ENCODE measurements around the gene TIMM22. TPM values are rescaled to one million over a fixed set of nuclear protein-coding genes. Genes with fewer than 3 reads are reported as not detected.
"Not testable (repeated sequence)": the region's sequence is repeated elsewhere in the genome, so short reads cannot be mapped to it uniquely, and the experiment has no call there.

Gene TIMM22
- total RNA-seq, 4 donors from 2014 or later, result 11.7 to 15.7 (median 13.9) TPM

DNA sequence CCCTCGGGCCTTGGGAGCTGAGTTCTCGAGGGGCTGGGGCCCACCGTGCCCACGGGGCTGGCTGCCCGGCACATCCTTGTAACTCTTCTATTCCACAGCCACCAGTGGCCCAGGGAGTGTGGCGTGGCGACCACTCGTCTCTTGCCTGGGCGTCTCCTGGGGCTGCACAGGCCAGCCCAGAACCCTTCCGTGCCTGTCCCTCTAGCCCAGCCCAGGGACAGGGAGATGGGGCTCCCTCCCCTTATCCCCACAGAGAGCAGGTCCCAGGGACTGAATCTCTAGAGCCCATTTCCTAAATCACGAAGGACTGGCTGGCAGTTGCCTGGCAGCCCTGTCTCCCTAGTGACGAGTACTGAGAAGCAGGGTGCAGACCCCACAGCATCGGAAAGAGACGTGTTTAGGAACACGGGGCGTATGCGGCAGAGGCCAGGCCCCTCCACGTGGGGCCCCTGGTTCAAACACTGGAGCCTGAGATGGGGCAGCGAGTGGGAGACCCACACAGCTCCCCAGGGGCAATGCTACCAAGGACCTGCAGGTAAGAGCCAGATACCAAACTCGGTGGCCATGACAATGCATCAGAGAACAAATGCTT is 51.0 kb downstream of the TIMM22 start:
- intact Hi-C loops (cut with DNase I; ENCODE audit: low total_unique reads), result no loop called here
- DNase-seq (ENCODE audit: low spot score in 2 of 2), result no peak
- TF ChIP-seq, protein P1, sequence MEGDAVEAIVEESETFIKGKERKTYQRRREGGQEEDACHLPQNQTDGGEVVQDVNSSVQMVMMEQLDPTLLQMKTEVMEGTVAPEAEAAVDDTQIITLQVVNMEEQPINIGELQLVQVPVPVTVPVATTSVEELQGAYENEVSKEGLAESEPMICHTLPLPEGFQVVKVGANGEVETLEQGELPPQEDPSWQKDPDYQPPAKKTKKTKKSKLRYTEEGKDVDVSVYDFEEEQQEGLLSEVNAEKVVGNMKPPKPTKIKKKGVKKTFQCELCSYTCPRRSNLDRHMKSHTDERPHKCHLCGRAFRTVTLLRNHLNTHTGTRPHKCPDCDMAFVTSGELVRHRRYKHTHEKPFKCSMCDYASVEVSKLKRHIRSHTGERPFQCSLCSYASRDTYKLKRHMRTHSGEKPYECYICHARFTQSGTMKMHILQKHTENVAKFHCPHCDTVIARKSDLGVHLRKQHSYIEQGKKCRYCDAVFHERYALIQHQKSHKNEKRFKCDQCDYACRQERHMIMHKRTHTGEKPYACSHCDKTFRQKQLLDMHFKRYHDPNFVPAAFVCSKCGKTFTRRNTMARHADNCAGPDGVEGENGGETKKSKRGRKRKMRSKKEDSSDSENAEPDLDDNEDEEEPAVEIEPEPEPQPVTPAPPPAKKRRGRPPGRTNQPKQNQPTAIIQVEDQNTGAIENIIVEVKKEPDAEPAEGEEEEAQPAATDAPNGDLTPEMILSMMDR (IDR thresholded peaks at IDR 0.05), result no peak
- no peak for TF ChIP-seq POLR2A (IDR thresholded peaks at IDR 0.05)
- H3K4me3 ChIP-seq (ENCODE audit: low read depth, poor library complexity, severe bottlenecking), result no peak overlapping the region
- WGBS, 2 donors, result 79 to 85% methylated on average over 18 to 20 of the region's 20 CpGs

DNA sequence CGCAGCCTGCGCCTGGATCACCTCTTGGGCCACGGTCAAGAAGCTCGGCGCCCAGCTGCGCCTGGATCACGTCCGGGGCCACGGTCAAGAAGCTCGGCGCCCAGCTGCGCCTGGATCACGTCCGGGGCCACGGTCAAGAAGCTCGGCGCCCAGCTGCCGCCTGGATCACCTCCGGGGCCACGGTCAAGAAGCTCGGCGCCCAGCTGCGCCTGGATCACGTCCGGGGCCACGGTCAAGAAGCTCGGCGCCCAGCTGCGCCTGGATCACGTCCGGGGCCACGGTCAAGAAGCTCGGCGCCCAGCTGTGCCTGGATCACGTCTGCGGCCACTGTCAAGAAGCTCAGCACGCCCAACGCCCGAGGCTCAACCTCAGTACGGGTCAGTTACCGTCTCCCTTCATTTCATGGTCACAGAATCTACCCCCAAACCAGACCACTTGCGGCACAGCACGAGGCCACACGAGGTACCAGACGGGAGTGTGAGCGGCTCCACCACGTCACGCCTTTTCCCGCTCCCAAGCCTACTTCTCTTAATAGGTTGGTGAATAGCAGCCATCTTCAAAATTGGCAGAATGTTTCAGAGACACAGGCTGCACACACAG is 51.7 kb downstream of the TIMM22 start:
- H3K4me3 ChIP-seq (ENCODE audit: low read depth, poor library complexity, severe bottlenecking); intact Hi-C loops (cut with DNase I; ENCODE audit: low total_unique reads); DNase-seq (ENCODE audit: low spot score in 2 of 2): not testable (repeated sequence)
- 94 to 96% methylated on average over 48 to 49 of the region's 49 CpGs for WGBS, 2 donors

DNA sequence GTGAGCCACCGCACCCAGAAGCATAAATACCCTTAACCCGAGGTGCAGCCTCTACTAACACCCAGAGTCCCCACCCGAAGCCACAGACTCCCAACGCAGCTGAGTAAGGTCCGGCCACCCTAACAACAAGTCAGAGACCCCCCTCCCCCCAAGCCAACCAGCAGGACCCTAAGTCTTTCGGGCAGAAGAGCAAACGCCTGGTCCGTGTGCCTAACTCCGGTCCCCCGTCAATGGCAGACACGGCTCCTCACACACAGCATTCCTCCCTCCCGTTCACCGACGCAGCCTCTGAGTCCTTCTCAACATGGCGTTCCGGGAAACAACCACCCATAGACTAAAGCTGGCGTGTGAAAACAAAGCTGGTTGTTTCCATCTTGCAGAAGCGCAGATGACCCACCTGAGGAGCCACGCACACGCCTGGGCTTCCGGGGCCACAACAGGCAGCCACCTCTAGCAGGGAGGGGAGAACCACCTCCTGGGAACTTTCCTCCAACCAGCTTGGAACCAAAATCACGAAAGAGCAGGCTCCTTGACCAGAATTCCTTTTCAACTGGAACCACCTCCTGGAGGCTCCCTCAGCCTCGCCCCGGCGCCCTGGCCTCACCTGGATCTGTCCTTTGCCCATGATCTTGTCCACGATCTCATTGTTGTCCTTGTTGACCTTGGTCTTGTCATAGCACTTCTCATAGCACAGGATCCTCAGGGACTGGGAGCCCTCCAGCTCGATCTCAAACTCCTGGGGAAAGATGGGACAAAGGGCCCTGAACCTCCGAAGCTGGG is 52.7 kb downstream of the TIMM22 start:
- intact Hi-C loops (cut with DNase I; ENCODE audit: low total_unique reads), result no loop called here
- TF ChIP-seq POLR2A (IDR thresholded peaks at IDR 0.05), result no peak
- TF ChIP-seq, protein P1 (IDR thresholded peaks at IDR 0.05), result no peak
- 93% methylated on average over 27 to 28 of the region's 28 CpGs for WGBS, 2 donors
- no peak overlapping the region for H3K4me3 ChIP-seq (ENCODE audit: low read depth, poor library complexity, severe bottlenecking)
- no peak for DNase-seq (ENCODE audit: low spot score in 2 of 2)

DNA sequence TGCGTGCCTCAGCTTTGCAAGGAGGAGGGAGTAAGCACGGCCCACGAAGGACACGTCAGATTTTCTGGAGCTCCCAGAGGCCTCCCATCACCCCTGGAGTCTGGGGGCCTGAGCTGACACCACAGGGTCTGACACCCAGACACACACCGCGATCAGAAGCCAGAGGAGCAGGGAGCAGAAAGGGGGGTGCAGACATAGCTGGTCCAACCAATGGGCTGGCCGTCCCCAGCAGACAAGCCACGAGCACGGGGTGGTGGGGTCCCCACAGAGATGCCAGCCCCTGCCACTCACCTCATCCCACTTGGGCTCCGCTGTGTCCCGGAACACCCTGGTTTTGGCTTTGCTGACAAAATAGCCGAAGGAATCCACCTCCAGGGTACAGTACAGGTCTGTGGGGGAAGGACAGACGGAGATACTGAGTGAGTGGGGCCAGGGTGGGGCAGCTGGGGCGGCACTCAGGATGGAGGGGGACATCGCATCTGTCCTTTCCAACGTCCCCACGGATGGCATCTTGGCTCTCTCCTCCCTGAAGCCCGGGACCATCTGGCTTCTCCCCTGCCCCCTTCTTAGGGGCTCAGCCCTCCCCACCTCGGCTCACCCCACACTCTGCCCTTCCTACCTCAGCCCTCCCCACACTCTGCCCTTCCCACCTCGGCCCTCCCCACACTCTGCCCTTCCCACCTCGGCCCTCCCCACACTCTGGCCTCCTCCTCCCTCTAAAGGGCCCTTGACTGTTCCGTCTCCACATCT is 53.5 kb downstream of the TIMM22 start:
- DNase-seq (ENCODE audit: low spot score in 2 of 2), result no peak
- no peak overlapping the region for H3K4me3 ChIP-seq (ENCODE audit: low read depth, poor library complexity, severe bottlenecking)
- no peak for TF ChIP-seq POLR2A (IDR thresholded peaks at IDR 0.05)
- TF ChIP-seq, protein P1 (IDR thresholded peaks at IDR 0.05), result no peak
- intact Hi-C loops (cut with DNase I; ENCODE audit: low total_unique reads), result no loop called here
- WGBS, 2 donors, result 84% methylated on average over 18 to 22 of the region's 22 CpGs

DNA sequence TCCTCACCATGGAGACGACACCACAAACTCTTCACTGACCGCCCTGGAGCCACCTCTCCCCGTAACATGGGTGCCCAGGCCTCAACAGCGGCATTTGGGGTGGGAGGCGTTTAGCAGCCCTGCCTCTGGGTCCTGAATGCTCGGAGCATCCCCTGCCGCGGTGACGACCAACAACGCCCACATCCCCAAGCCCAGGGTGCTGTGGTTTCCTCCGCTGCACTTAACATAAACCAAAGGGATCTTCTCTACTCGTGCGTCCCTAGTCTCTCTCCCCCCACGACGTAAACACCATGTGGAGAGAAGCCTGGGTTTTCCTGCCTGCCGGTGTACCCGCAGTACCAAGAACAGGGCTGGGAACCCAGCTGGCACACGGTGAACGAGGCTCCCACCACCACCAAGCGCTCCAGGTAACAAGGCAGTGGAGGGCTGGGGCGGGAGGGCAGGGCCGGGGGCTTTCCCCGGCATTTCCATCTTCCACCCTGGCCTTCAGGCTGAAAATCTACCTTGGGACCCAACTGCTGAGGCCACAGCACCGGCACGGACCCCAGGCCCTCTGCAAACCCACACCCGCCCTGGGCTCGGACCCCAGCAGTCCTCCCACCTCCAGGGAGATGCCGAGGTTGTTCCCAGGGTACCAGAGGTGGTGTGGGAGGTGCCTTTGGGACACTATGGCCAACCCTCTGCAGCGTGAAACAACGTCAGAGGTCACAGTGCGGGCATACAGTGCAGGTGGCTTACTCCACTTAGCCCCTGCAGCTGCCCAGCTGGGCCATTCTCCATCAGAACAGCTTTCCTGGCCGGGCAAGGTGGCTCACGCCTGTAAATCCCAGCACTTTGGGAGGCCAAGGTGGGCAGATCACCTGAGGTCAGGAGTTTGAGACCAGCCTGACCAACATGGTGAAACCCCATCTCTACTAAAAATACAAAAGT is 54.3 kb downstream of the TIMM22 start:
- intact Hi-C loops (cut with DNase I; ENCODE audit: low total_unique reads), result no loop called here
- TF ChIP-seq, protein P1 (IDR thresholded peaks at IDR 0.05), result no peak
- TF ChIP-seq POLR2A (IDR thresholded peaks at IDR 0.05), result no peak
- 90% methylated on average over 33 of the region's 33 CpGs for WGBS, 2 donors
- no peak for DNase-seq (ENCODE audit: low spot score in 2 of 2)
- no peak overlapping the region for H3K4me3 ChIP-seq (ENCODE audit: low read depth, poor library complexity, severe bottlenecking)

Small RNA genes within 50 kb of the gene (microRNA-seq; reads per million reads assigned to microRNA genes)
- gene MIR3183 (ENCODE audit: borderline number of aligned reads in 1 of 2, borderline replicate concordance in 2 of 2), result 0 reads per million in 2 donors

Other genes starting within 250 kb of the TIMM22 start
- 10 to 100 TPM; 27.7 to 48.3 (median 37.7) TPM for gene GEMIN4, start 244.9 kb upstream of the TIMM22 start, total RNA-seq
- 10 to 100 TPM; 69.7 to 99.5 (median 84.0) TPM for gene GLOD4, start 214.8 kb upstream of the TIMM22 start, total RNA-seq
- gene MRM3, start 214.8 kb upstream of the TIMM22 start, total RNA-seq, result 10 to 100 TPM; 28.9 to 44.9 (median 35.8) TPM
- gene NXN, start 17.4 kb upstream of the TIMM22 start, total RNA-seq, result 10 to 100 TPM; 11.3 to 51.6 (median 31.8) TPM
- 10 to 100 TPM; 60.9 to 98.8 (median 88.3) TPM for gene ABR, start 182.9 kb downstream of the TIMM22 start, total RNA-seq